Upper lobe of left lung (tissue), 6 donors: ENCODE results near the gene FGGY. TPM values are rescaled to one million over a fixed set of nuclear protein-coding genes. Genes with fewer than 3 reads are reported as not detected.

Source experiments
- ATAC-seq, 2 donors: fragments of 200-7000 bp; cut with Tn5 transposase; one replicate each; pipeline ENCODE4 v1.9.1; 2022; ENCODE audit warnings: mild to moderate bottlenecking in 2 of 2, moderate library complexity in 2 of 2; ENCODE audit not compliant: low FRiP score in 2 of 2
- DNase-seq, 2 donors: peaks; one replicate each; pipeline ENCODE4 v3.0.0-alpha.2; 2019 to 2020
- H3K27ac ChIP-seq, 4 donors: fragments of 200-600 bp; sonication (generic); one replicate each; pipeline ENCODE4 v1.5.1; 2016 to 2019
- H3K27me3 ChIP-seq, 4 donors: fragments of 200-600 bp; sonication (generic); one replicate each; pipeline ENCODE4 v1.5.1; 2017 to 2019
- H3K36me3 ChIP-seq, 4 donors: fragments of 200-600 bp; sonication (generic); one replicate each; pipeline ENCODE4 v1.5.1; 2016 to 2019
- H3K4me1 ChIP-seq, 4 donors: fragments of 200-600 bp; sonication (generic); one replicate each; pipeline ENCODE4 v1.5.1; 2018 to 2019
- H3K4me3 ChIP-seq, 4 donors: fragments of 200-600 bp; sonication (generic); one replicate each; pipeline ENCODE4 v1.5.1; 2017 to 2019; ENCODE audit warnings: mild to moderate bottlenecking in 2 of 4, moderate library complexity in 1 of 4
- H3K9me3 ChIP-seq, 4 donors: fragments of 200-600 bp; sonication (generic); one replicate each; pipeline ENCODE4 v1.5.1; 2018 to 2019
- EP300 ChIP-seq, 4 donors: sonication (generic); formaldehyde crosslinking; IDR thresholded peaks; one replicate each; pipeline ENCODE4 v1.5.1; 2017; ENCODE audit warnings: antibody characterized with exemption in 4 of 4, control low read depth in 2 of 4
- POLR2A ChIP-seq, 4 donors: fragments of 450-650 bp; IDR thresholded peaks; one replicate each; pipeline ENCODE4 v1.5.1; 2016 to 2017; ENCODE audit warnings: antibody characterized with exemption in 4 of 4, mild to moderate bottlenecking in 2 of 4
- POLR2AphosphoS5 ChIP-seq, 2 donors: sonication (generic); formaldehyde crosslinking; IDR thresholded peaks; one replicate each; pipeline ENCODE4 v1.5.1; 2017; ENCODE audit warnings: antibody characterized with exemption in 2 of 2
- WGBS, 2 donors: methylation state at CpG; one replicate each; pipeline ENCODE4 v1.1.5; 2017 to 2018; 5-methylcytosine and 5-hydroxymethylcytosine counted together
- total RNA-seq, 6 donors: library from RNA; depleted of rRNA in 4 of 6; stranded (reverse); fragments of >200 nt in 4 of 6; gene quantifications; one replicate each; pipeline versions ENCODE4 v1.1.0 to v1.2.1, GENCODE V29; 2016 to 2021
- TF ChIP-seq, protein P1 (sequence below), 6 experiments: fragments of 450-650 bp in 4 of 6; fragments of 200-600 bp in 2 of 6; sonication (generic) in 2 of 6; IDR thresholded peaks; one replicate each; pipeline ENCODE4 v1.5.1; 2016 to 2019; ENCODE audit warnings: antibody characterized with exemption in 6 of 6
- donor health status: DM: no; HTN: no; CAD: no; lungs with moderate emphysema.
- donor health status: DM: no; HTN: yes; CAD: no; lungs with severe emphysema.

Gene FGGY
- total RNA-seq, 6 donors from 2014 or later: 11.8 to 51.3 (median 22.6) TPM

DNA sequence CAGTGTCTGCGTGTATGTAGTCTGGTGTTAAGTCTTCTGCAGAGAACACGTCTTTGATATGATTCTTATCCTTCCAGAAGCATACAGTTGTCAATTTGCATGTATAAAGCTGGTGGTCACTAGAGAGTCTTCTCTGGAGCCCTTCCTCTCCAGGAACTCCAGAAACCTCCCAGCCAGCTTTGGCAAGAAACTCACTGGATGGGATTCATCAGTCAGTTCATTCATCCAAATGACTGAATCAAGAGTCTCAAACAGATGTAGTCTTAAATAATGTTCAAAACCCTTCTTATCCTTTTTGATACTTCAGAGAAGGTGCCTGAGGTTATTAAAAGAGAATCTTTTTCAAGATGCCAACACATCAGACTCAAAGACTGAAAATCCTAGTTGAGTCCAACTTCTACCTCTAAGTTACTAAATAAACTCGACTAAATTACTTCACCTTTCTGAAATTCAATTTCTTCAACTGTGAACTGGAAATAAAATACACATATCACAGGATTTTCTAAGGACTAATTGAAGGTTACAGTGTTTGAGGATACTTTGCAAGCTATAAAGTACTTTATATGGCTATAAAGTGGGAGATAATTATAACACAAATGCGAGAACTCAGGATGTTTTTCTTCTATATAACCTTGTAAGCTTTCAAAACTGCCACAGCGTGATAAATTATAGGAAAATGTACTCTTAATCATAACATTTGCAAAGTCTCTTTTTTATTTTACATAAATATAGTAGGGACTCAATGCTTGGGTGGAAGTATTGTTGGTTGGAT lies 252.4 kb downstream of the FGGY start:
- Histone ChIP-seq H3K27ac (peak overlapping the region in 3 of 4 donors; percentile 71 to 75 (median 72)), H3K4me1 (peaks cover 0 to 6% (median 4%) of the 10 kb centered on the region in 4 donors), H3K4me3 (no peak overlapping the region), H3K27me3 (no peaks in the 10 kb centered on the region), H3K9me3 (no peaks in the 10 kb centered on the region), H3K36me3 (no peaks in the 10 kb centered on the region)
- no peak for TF ChIP-seq POLR2A (IDR thresholded peaks at IDR 0.05)
- TF ChIP-seq, protein P1, sequence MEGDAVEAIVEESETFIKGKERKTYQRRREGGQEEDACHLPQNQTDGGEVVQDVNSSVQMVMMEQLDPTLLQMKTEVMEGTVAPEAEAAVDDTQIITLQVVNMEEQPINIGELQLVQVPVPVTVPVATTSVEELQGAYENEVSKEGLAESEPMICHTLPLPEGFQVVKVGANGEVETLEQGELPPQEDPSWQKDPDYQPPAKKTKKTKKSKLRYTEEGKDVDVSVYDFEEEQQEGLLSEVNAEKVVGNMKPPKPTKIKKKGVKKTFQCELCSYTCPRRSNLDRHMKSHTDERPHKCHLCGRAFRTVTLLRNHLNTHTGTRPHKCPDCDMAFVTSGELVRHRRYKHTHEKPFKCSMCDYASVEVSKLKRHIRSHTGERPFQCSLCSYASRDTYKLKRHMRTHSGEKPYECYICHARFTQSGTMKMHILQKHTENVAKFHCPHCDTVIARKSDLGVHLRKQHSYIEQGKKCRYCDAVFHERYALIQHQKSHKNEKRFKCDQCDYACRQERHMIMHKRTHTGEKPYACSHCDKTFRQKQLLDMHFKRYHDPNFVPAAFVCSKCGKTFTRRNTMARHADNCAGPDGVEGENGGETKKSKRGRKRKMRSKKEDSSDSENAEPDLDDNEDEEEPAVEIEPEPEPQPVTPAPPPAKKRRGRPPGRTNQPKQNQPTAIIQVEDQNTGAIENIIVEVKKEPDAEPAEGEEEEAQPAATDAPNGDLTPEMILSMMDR (IDR thresholded peaks at IDR 0.05): no peak
- TF ChIP-seq EP300 (IDR thresholded peaks at IDR 0.05): no peak
- no peak for TF ChIP-seq POLR2AphosphoS5 (IDR thresholded peaks at IDR 0.05)
- no peak for DNase-seq
- 89 to 90% methylated on average over 5 of the region's 5 CpGs for WGBS, 2 donors
- ATAC-seq: no peak

DNA sequence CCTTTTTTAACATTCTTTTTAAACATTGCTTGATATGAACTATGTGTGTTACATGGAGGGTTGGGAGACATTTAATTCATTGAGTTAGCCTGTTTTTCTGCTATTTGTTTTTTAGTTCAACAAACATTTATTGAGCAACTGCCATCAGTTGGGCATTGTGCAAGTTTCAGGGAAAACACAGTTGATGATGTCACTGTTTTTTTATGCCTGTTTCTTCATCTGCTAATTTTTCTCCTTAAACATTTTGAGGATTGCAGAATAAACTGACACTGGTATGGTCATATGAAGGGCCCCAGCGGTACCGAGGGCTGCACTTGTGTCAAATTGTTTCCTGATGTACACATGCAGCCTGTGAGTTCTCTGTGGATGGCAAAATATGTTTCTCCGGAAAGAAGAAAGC lies 253.0 kb downstream of the FGGY start:
- WGBS, 2 donors: 27 to 39% methylated on average over 3 of the region's 3 CpGs
- DNase-seq: peak in 1 of 2 donors; percentile 64
- TF ChIP-seq POLR2AphosphoS5 (IDR thresholded peaks at IDR 0.05): peak; percentile 16 to 77
- no peak for TF ChIP-seq POLR2A (IDR thresholded peaks at IDR 0.05)
- peak in 1 of 4 donors; percentile 67 for TF ChIP-seq EP300 (IDR thresholded peaks at IDR 0.05)
- TF ChIP-seq, protein P1 (IDR thresholded peaks at IDR 0.05): no peak
- Histone ChIP-seq H3K27me3 (no peaks in the 10 kb centered on the region), H3K4me1 (peaks cover 0 to 6% (median 4%) of the 10 kb centered on the region in 4 donors), H3K9me3 (no peaks in the 10 kb centered on the region), H3K27ac (peak overlapping the region; percentile 56 to 75 (median 72)), H3K36me3 (no peaks in the 10 kb centered on the region), H3K4me3 (no peak overlapping the region)
- ATAC-seq: peak in 1 of 2 donors; percentile 71

DNA sequence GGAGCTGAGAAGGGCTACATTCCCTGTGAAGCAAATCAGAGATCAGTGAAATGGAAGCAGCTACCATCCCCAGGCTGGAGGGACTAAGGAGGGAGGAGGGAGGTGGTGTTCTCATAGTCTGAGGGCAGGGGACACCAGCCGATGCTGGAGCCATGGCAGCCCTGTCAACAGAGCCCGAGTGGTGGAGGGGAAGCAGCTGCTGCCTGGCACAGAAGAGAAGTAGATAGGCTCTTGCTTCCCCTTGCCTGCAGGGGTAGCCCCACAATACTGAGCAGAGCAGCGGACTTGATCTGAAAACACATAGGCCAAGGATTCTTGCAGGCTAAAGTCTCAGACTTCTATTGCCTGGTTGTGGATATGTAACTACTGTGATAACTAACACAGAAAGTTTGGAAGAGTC lies 255.1 kb downstream of the FGGY start:
- 72 to 93% methylated on average over 2 to 3 of the region's 3 CpGs for WGBS, 2 donors
- Histone ChIP-seq H3K27me3 (no peaks in the 10 kb centered on the region), H3K27ac (no peak overlapping the region), H3K9me3 (no peaks in the 10 kb centered on the region), H3K36me3 (no peaks in the 10 kb centered on the region), H3K4me3 (no peak overlapping the region), H3K4me1 (peaks cover 0 to 6% (median 4%) of the 10 kb centered on the region in 4 donors)
- DNase-seq: peak in 1 of 2 donors; percentile 42
- no peak for ATAC-seq
- no peak for TF ChIP-seq EP300 (IDR thresholded peaks at IDR 0.05)
- TF ChIP-seq, protein P1 (IDR thresholded peaks at IDR 0.05): no peak
- TF ChIP-seq POLR2AphosphoS5 (IDR thresholded peaks at IDR 0.05): no peak
- TF ChIP-seq POLR2A (IDR thresholded peaks at IDR 0.05): no peak

DNA sequence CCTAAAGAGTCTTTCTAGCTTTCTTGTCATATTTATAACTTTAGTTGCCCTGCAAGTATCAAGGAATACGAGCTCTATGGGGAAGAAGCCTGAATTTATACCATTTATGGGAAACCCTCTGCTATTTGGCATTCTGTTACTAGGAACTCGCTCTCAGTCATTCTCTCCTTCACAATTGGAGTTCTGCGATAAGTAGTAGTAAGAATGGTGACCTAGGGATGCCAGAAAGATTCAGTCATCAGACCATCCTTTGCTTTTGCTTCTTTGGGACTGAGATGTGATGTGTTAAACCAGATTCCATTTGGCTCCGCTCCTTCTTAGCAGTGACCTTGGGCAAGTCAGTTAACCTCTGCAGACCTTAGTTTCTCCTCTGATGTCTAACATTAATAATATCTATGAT lies 256.5 kb downstream of the FGGY start:
- Histone ChIP-seq H3K27ac (no peak overlapping the region), H3K36me3 (peaks cover 0 to 3% (median 0%) of the 10 kb centered on the region in 4 donors), H3K4me3 (no peak overlapping the region), H3K27me3 (no peaks in the 10 kb centered on the region), H3K9me3 (peaks cover 0 to 5% (median 3%) of the 10 kb centered on the region in 4 donors), H3K4me1 (peaks cover 0 to 6% (median 4%) of the 10 kb centered on the region in 4 donors)
- ATAC-seq: no peak
- DNase-seq: no peak
- 84 to 98% methylated on average over 4 of the region's 4 CpGs for WGBS, 2 donors
- TF ChIP-seq POLR2A (IDR thresholded peaks at IDR 0.05) (no peak), EP300 (IDR thresholded peaks at IDR 0.05) (no peak), POLR2AphosphoS5 (IDR thresholded peaks at IDR 0.05) (no peak)
- TF ChIP-seq, protein P1 (IDR thresholded peaks at IDR 0.05): no peak
